GM19351 (cell line): ENCODE measurements around the gene NKAIN2.

Experiments
- ATAC-seq: cut with Tn5 transposase; IDR thresholded peaks from one replicate; pipeline ENCODE4 v1.9.1; 2021; ENCODE audit warnings: mild to moderate bottlenecking, moderate library complexity; ENCODE audit not compliant: unreplicated experiment

The NKAIN2 gene

GRCh38 chr6:124478906-124479305, 675.2 kb downstream of the NKAIN2 start:
- ATAC-seq: no peak

DNA sequence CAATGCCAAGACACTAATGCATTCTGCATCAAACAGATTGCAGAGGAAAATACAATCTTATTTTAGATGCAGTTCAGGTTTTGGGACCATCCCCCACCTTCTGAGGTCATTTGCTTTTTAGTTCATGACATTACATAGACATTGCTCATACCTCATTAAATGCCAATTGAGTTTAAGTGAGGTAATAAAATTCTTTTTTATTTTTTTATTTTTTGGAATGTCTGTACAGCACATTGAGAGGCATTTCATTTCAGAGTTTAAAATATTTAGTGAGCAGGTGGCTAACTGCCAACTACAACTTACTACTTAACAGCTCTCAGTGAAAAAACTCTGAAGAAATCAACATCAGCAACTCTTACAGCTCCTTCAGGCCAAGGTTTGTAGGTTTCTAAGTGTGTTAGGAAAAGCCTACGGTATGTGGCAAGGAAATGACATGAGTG, 676.3 kb downstream of the NKAIN2 start:
- ATAC-seq: no peak

DNA sequence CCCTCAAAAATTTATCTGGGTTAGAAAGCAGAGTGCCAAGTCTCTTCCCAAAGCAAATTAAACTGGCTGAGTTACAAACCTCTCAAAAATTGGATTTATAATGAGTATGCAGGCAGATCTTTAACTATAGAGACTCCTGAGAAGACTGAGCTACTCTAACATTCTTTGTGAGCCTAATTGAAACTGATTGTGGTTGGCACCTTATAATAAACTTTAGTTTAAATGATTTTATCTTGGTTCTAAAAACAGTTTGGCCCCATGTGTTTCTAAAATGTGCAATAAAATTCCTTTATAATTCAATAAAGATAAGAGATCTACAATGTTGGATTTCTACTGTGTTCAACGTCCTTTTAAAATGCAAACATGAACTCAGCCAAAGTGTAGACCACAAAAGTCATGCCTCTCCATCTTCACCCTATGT, 678.4 kb downstream of the NKAIN2 start:
- no peak for ATAC-seq

DNA sequence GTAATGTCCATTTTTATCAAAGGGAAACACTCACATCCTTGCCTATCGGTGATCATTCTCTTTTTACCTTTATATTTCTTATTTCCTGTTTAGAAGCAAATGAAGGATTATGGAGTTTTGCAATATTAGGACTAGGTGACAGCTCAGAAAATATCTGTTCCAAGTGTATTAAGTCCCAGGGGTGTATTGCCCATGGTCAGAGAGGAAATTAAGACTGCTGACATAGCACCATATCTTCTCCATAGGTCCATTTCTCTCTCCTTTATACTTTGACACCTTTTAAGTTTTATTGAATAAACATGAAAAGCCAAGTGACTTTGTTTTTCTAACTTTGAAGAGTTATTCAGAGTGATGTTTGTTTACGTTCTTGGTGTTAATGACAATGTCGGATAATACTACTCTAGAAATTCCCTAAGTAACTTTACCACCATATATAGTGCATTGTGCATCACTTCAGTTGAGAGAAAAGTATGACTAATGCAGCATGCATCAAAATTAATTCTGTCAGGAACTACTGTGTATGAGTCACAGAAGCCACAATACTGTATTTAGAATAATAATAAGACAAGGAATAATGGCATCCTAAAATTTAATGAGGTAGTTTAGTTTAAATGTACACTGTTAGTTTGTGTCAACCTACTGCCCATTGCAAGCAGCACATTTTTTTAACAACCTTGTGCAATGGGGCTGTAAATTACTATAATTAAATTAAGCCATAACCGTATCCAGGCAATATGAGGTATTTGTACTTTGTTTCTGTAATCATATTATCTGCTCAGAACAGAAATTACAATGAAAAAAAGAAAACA, 684.2 kb downstream of the NKAIN2 start:
- no peak for ATAC-seq

GRCh38 chr6:124490122-124490521, 686.5 kb downstream of the NKAIN2 start:
- no peak for ATAC-seq

DNA sequence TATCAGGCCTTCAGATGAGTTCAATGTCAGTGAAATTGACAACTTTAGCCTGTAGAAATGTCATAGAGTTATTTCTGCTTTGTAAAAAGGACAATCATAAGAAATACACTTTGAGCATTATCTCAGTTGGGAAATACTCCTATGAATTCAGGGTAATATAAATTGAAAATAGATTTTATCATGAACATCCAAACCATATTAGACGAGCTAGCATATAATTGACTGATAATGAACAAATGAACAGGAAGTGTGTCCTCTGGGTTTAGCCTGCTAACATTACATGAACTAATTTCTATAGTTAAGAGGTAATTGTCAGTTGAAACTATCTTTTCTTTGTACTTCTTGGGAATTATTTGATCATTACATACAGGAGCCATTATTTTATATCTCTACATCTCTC, 689.6 kb downstream of the NKAIN2 start:
- ATAC-seq: no peak

DNA sequence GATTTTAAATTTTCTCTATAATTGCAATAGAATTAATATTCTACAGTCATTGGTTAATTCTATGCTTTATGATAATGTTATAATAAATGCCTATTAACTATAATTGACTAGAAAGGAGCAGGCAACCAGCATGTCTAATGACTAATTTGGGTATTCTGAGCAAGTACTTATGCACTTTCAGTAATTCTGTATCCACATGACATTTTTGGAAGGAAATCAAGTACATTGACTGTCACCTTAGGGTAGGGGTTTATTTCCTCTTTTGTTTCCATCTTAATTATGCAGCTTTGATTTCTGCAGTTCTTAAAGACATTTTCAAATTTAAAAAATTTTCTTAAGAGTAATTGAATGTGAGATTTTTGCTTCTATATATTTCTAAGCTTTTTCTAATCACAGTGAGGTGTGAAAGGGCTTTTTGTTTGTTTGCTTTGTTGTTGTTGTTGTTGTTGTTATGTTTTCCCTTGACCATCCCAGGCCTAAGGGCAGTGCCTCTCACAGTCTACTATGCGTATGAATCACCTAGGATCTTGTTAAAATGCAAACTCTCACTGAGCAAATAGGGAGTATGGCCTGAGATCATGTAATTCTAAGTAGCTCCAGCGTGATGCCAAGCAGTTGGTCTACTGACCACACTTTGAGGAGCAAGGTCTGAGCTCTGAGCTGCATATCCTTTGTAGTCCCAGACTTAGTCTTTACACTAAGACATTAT, 691.4 kb downstream of the NKAIN2 start:
- no peak for ATAC-seq

GRCh38 chr6:124495665-124496190, 692.1 kb downstream of the NKAIN2 start:
- ATAC-seq: no peak

DNA sequence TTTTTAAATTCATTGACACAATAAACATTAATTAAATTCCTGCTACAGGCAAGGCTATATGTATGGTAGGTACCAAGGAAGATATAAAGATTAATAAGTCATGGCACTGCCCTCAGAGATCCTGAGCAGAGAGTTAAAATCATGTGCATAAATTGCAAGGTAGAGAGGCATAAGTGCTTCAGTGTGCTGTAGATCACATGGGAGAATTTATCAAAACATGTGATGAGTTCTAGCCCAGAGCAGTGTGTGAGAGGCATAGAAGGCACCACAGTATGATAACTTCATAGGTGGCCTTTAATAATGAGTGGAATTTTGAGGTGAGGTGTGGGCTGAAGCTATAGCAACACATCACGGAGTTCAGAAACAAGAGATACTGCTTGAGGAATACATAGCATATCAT, 692.7 kb downstream of the NKAIN2 start:
- no peak for ATAC-seq

DNA sequence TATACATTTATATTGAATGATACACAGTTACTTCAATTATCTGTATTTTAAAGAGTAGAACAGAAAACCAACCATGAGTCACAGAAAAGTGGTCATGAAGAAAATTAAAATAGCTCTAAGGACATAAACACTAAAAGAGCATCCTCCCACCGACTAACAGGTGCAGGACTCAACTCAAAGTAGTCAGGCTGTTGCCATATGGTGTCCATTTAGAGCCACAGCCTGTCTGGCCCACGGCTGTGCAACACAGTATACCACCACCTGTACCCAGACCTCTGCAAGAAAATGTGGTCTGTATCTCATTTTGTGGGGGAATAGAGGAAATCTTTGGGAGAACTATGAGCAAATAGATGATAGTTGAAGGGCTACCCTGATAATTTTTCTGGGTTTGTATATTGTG, 708.8 kb downstream of the NKAIN2 start:
- ATAC-seq: no peak

DNA sequence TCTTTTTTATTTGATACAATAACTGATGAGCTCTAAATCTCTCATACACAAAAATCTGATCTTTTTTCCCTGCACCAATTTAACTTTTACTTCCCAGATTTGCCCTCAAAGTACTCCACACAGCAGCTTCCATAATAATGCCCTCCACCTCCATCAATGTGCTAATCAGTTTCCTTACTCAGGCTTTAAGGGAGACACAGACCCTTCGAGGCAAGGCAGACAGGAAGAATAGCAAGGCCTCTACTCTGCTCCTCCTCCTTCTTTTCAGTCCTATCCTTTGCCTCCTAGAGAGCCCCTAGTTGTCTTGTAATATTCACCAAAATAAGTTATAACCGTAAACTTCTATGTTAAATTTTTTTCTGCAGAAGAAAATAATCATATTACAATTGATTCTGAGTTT, 713.7 kb downstream of the NKAIN2 start:
- ATAC-seq: no peak

DNA sequence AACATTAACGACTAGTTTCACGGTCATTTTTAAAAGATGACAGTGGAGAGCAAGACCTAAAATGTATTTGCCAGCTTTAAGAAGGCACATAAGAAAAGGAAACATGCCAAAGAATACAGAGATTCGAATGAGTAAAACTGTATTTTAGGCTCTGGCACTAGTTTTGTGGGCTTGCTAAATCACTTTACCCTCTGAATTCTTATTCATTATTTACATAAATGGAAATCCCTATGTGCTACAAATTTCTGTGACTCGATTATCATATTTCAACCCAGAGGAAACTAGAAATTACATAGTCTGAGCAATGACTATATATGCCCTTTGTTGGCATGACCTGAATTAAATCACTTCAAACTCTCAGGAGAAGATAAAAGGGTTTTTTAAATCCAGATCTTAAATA, 716.8 kb downstream of the NKAIN2 start:
- no peak for ATAC-seq

- no peak for ATAC-seq
Observed at GRCh38 chr6:124522335-124522734, 718.7 kb downstream of the NKAIN2 start.

DNA sequence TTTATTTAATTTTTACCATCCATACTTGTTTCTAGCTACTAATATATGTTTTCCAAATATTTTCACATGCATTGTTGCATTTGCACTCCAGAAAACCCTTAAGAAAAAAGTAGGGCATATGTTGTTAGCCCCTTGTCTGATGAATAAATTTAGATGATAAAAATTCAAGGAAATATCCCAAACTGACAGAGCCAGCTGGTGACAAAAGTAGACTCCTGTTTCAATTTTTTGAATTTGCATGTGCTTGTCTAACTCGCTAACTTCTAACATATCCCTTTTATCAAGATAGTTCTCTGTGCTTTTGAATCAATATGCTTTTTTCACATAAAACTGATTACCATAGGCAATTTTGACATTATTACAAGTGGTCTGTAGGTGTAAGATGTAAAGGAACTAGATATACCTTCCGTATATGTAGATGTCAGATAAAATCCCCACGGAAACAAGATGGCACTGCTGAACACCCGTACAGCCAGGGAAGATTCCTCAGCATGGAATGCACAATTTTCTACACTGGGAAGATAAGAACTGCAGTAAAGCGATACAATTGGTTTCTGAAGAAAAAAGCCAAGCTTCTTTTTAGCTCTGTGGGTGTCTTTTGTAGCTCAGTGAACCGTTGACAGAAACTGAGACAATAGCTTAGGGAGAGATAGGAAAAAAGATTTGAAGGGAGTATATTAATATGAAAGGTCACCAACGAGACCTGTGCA, 721.0 kb downstream of the NKAIN2 start:
- ATAC-seq: no peak

DNA sequence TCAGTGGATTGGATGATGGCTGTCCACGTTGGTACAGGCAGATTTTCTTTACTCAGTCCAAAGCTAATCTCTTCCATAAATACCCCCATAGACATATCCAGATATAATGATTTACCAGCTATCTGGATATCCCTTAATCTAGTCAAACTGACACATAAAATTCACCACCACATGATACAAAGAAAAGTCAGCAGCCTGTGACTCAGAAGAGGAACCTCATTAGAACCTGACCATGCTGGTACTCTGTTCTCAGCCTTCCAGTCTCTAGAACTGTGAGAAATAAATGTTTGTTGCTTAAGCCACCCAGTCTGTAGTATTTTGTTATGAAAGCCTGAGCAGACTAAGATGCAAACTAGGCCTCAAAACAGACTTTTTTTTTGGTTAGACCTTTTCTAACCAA, 727.3 kb downstream of the NKAIN2 start:
- ATAC-seq: no peak

DNA sequence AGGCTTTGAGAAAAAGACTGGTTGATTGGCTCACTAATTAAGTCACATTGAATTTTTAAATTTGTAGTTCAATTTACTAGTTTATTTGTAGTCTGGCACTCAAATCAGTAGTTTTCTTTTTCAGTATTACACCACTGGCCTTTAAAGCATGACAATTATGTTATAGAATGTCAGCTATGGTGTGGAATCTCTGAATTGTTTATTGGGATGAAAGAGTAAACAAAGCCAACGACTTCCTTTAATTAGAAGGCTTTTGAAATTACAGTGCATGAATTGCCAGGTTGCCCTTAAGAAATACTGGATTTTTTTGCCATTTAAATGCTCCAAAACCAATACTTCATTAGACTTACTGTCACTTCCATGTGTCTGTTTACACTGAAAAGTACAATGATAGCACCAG, 731.6 kb downstream of the NKAIN2 start:
- no peak for ATAC-seq

DNA sequence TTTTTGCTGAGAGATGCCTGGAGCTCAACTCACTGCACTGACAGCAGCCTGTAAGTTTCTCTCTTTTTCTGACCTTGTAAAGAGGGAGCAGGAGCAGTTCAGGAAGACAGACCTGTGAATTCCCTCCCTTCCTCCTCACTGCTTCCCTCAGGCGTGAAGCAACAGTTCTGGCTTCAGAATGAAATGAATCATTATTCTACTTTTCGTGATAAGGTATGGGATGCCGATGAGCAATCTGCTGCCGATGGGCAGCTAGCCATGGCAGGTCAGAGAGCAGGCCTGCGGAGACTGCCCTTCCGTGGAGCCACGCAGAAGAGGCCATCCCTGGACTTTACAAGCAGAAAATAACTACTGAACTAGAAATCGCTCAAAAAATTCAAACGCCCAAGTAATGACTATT, 732.1 kb downstream of the NKAIN2 start:
- no peak for ATAC-seq

DNA sequence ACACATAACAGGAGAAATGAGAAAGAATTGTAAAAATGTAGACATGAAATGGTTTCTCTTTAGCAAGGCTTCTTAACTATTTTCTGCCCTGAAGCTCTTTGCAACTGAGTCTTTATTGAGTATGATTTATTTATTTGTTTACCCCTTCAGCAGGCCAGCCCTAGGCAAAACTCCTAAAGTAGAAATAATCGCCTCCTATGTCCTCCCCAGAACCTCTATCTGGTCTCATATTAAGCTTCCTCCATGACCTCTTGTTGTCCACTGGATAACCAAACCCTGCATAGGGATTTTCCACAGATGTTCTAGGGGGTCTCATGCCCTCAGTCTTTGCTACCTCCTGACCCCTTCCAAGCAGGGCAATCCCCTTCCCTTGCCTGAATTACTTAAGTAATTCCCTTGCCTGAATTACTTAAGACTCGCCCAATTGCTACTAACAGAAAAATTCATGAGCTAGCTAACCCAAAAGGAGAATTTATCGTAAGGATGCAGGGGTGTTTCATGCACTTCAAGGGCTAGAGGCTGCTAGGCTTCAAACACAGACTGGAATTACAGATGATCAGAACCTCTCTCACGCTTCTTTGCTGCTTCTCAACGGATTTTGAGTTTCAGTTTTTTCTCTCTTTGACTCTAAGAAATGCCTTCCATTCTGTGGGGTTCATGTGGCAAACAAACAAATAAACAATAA, 732.6 kb downstream of the NKAIN2 start:
- ATAC-seq: no peak

DNA sequence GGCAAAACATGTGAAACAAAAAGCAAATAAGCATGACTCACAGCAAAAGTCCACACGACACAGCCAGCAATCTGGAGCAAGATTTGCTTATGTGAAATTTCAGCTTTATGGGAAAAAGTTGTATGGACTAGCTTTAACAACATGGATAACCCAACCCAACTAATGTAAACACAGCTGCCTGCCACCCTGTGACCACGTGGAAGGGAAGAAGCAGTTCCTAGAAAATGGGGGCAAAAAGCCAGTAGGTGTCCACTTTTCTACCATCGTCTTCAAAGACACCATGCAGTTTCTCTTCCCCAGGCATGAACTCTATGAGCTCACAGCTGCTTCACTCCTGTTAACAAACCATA, 733.2 kb downstream of the NKAIN2 start:
- no peak for ATAC-seq

GRCh38 chr6:124539096-124539495, 735.4 kb downstream of the NKAIN2 start:
- no peak for ATAC-seq

DNA sequence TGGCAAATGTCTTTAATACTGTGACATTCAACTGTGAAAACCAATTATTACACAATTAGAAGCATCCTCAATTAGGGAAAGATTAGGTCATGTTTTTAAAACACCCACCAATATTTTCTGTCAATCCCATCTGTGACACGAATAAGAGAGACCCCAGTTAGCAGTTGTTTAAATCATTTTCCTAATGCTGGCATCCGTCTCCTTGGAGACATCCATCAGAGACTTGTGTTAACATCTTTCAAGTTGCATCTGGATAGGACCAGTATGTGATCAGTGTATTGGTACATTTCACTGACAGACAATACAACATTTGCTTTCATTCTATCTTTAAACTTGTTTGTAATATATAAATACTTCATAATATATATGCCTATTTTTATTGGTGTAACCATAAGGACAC, 737.9 kb downstream of the NKAIN2 start:
- no peak for ATAC-seq
